ENCODE data around the gene PRSS16. TPM values are rescaled to one million over a fixed set of nuclear protein-coding genes. Genes with fewer than 3 reads are reported as not detected.

The PRSS16 gene
- total and polyA plus RNA-seq, 9 of the 15 experiments (the other 6 are each of a cell fraction or from before 2014, with no cell fraction given), result 4.5 to 21.3 (median 12.1) TPM

DNA sequence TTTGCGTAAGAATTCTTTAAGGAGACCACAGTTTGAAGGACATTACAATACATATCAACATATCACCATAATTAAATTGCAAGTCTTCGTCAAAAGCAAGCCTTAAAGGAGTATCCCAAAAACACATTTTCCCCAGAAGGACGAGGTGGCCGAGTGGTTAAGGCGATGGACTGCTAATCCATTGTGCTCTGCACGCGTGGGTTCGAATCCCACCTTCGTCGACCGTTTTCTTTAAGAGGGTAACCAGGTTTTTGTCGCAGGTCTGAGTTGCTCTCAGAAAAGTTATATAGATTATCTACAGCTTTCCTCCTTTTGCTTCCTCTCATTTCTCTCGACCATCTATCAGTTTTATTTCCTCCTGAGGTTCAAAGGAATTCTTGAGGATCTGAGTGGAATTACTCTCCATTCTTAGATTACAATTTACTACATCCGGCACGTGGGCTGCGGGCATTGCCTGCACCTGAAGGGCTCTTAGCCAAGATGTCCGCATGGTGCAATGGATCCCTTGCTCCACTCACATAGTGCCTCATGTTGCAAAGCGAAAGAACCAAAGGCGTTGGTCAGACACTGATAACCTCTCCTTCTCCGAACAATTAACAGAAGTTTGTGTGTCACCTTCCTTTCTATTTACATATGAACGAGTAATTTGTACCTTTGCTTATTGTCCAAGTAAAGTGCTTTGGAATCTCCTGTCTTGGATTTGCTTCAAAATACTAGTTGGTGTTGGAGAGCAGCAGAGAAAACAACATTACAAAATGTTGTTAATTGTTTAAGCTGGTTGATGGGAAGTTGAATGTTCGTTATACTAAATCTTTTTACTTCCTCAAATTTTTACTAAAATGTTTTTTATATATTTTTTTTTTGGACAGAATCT lies 50.6 kb downstream of the PRSS16 start (continued):
- TF ChIP-seq NFE2L1 (tag; IDR thresholded peaks at IDR 0.05; ENCODE audit: borderline replicate concordance, low read depth) (no peak), NFIC (IDR thresholded peaks at IDR 0.05) (peak; percentile 78), ILF3 (IDR thresholded peaks at IDR 0.05; ENCODE audit: borderline replicate concordance) (peak; percentile 62; the same call in 1 of the 2 replicates), ZFP36 (IDR thresholded peaks at IDR 0.05; ENCODE audit: low read depth, low read length, partially characterized antibody) (peak; percentile 19), CHCHD3 (CRISPR knock-in tag; IDR thresholded peaks at IDR 0.05) (no peak), RB1 (IDR thresholded peaks at IDR 0.05; ENCODE audit: low read depth) (peak; percentile 66), CHD2 (IDR thresholded peaks at IDR 0.05; ENCODE audit: low read depth, low read length) (0 out of 2 replicates have a peak, but pooled peaks have one; percentile 37), RFX1 (IDR thresholded peaks at IDR 0.05) (no peak), POLR2B (IDR thresholded peaks at IDR 0.05; ENCODE audit: low read depth, partially characterized antibody) (no peak), HDGF (IDR thresholded peaks at IDR 0.05) (0 out of 2 replicates have a peak, but pooled peaks have one; percentile 44), CBFB (CRISPR knock-in tag; IDR thresholded peaks at IDR 0.05) (no peak), TEAD4 (IDR thresholded peaks at IDR 0.05; ENCODE audit: low read length) (peak; percentile 88), TEAD4 (CRISPR knock-in tag; IDR thresholded peaks at IDR 0.05; ENCODE audit: borderline replicate concordance) (peak; percentile 86; the same call in 1 of the 2 replicates), LEF1 (IDR thresholded peaks at IDR 0.05) (peak; percentile 66), ZNF134 (CRISPR knock-in tag; conservative IDR thresholded peaks at IDR 0.05) (no peak), ZNF384 (IDR thresholded peaks at IDR 0.05; ENCODE audit: low read depth, low read length) (no peak), CBX1 (IDR thresholded peaks at IDR 0.05; ENCODE audit: low read depth) (peak; percentile 72; the same call in 1 of the 2 replicates), CBFA2T3 (IDR thresholded peaks at IDR 0.05) (peak; percentile 25; the same call in 1 of the 2 replicates), HIVEP1 (CRISPR knock-in tag; IDR thresholded peaks at IDR 0.05) (no peak), MEF2A (IDR thresholded peaks at IDR 0.05; ENCODE audit: control insufficient read depth, low read depth, low read length) (no peak), ZNF41 (CRISPR knock-in tag; conservative IDR thresholded peaks at IDR 0.05) (0 out of 2 replicates have a peak, but pooled peaks have one; percentile 27), ASH1L (IDR thresholded peaks at IDR 0.05; ENCODE audit: borderline replicate concordance, low read depth, partially characterized antibody) (no peak), ADNP (tag; IDR thresholded peaks at IDR 0.05) (peak; percentile 91)
- TF ChIP-seq, protein P1, sequence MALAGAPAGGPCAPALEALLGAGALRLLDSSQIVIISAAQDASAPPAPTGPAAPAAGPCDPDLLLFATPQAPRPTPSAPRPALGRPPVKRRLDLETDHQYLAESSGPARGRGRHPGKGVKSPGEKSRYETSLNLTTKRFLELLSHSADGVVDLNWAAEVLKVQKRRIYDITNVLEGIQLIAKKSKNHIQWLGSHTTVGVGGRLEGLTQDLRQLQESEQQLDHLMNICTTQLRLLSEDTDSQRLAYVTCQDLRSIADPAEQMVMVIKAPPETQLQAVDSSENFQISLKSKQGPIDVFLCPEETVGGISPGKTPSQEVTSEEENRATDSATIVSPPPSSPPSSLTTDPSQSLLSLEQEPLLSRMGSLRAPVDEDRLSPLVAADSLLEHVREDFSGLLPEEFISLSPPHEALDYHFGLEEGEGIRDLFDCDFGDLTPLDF (CRISPR knock-in tag; IDR thresholded peaks at IDR 0.05), result no peak; the same call in 1 of the 2 replicates
- TF ChIP-seq, protein P2, sequence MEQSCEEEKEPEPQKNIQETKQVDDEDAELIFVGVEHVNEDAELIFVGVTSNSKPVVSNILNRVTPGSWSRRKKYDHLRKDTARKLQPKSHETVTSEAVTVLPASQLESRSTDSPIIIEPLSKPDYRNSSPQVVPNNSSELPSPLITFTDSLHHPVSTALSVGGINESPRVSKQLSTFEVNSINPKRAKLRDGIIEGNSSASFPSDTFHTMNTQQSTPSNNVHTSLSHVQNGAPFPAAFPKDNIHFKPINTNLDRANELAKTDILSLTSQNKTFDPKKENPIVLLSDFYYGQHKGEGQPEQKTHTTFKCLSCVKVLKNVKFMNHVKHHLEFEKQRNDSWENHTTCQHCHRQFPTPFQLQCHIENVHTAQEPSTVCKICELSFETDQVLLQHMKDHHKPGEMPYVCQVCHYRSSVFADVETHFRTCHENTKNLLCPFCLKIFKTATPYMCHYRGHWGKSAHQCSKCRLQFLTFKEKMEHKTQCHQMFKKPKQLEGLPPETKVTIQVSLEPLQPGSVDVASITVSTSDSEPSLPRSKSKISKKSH (CRISPR knock-in tag; IDR thresholded peaks at IDR 0.05), result no peak
- TF ChIP-seq, protein P3, sequence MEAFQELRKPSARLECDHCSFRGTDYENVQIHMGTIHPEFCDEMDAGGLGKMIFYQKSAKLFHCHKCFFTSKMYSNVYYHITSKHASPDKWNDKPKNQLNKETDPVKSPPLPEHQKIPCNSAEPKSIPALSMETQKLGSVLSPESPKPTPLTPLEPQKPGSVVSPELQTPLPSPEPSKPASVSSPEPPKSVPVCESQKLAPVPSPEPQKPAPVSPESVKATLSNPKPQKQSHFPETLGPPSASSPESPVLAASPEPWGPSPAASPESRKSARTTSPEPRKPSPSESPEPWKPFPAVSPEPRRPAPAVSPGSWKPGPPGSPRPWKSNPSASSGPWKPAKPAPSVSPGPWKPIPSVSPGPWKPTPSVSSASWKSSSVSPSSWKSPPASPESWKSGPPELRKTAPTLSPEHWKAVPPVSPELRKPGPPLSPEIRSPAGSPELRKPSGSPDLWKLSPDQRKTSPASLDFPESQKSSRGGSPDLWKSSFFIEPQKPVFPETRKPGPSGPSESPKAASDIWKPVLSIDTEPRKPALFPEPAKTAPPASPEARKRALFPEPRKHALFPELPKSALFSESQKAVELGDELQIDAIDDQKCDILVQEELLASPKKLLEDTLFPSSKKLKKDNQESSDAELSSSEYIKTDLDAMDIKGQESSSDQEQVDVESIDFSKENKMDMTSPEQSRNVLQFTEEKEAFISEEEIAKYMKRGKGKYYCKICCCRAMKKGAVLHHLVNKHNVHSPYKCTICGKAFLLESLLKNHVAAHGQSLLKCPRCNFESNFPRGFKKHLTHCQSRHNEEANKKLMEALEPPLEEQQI (IDR thresholded peaks at IDR 0.05), result peak; percentile 81

Data from K562 (cell line).